OCI-LY3 (cell line): ENCODE results near the gene AMELX.

Experiments used
- H2AFZ ChIP-seq: fragments of 200-600, 300-600 bp; shearing (Covaris generic); 2 replicates; pipeline ENCODE4 v1.6.0; 2014; ENCODE audit warnings: antibody characterized with exemption, low read depth, low read length
- H3K27ac ChIP-seq: fragments of 200-600, 300-600 bp; sonication (generic); 2 replicates; pipeline ENCODE4 v1.5.1; 2014; ENCODE audit warnings: mild to moderate bottlenecking, low read length, moderate library complexity, mixed read lengths
- H3K27me3 ChIP-seq: fragments of 200-600, 300-600 bp; sonication (generic); 2 replicates; pipeline ENCODE4 v1.6.1; 2014; ENCODE audit warnings: low read depth, low read length, mixed read lengths
- H3K36me3 ChIP-seq: fragments of 200-600, 300-600 bp; sonication (generic); replicated peaks from 2 replicates; pipeline ENCODE3; 2014; ENCODE audit warnings: low read depth, low read length, mixed read lengths
- H3K4me1 ChIP-seq: fragments of 300-600, 200-600 bp; sonication (generic); 2 replicates; pipeline ENCODE4 v1.6.1; 2014; ENCODE audit warnings: low read length, mixed read lengths
- H3K4me2 ChIP-seq: fragments of 200-600, 300-600 bp; sonication (generic); 2 replicates; pipeline ENCODE4 v1.6.1; 2014; ENCODE audit warnings: low read length, mixed read lengths
- H3K4me3 ChIP-seq: fragments of 300-600, 200-600 bp; sonication (generic); 2 replicates; pipeline ENCODE4 v1.5.1; 2014; ENCODE audit warnings: antibody characterized with exemption, mild to moderate bottlenecking, low read length, moderate library complexity
- H3K79me2 ChIP-seq: fragments of 300-600, 200-600 bp; shearing (Covaris generic); 2 replicates; pipeline ENCODE4 v1.6.1; 2014; ENCODE audit warnings: mild to moderate bottlenecking, low read length, mixed read lengths
- H3K9ac ChIP-seq: fragments of 300-600, 200-600 bp; shearing (Covaris generic); 2 replicates; pipeline ENCODE4 v1.6.0; 2014; ENCODE audit warnings: mild to moderate bottlenecking, low read length, moderate library complexity
- H3K9me3 ChIP-seq: fragments of 200-600, 300-600 bp; shearing (Covaris generic); 2 replicates; pipeline ENCODE4 v1.6.1; 2014; ENCODE audit warnings: low read length, mixed read lengths; ENCODE audit not compliant: insufficient read depth
- H4K20me1 ChIP-seq: fragments of 200-600, 300-600 bp; sonication (generic); 2 replicates; pipeline ENCODE4 v1.6.1; 2016; ENCODE audit warnings: low read length, mixed read lengths; ENCODE audit not compliant: insufficient read depth
- EZH2phosphoT487 ChIP-seq: fragments of 200-600 bp; shearing (Covaris generic); IDR thresholded peaks from 2 replicates; pipeline ENCODE4 v1.6.1; 2018; ENCODE audit warnings: antibody characterized with exemption, mixed run types, low read depth
- TF ChIP-seq, protein P1 (sequence below): fragments of 200-600, 300-600 bp; sonication (generic); IDR thresholded peaks from 2 replicates; pipeline ENCODE4 v1.5.1; 2014; ENCODE audit warnings: antibody characterized with exemption, low read length, low read depth

AMELX gene

DNA sequence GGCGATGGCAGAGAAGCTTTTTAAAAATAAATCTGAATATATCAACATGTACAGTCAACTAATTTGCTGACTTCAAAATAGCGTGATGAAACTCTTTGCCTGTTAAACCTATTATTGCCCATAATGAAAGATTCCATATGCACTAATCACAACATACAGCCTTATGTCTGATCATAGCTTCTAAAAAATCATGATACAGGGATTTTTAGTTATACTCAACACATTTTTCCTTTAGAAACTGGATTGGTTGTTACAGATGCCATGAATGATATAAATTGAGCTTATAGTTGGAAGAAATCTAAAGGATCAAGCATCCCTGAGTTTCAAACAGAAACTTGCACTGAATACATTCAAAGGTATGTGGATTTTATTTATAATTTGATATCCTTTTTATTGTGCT, at the start of gene AMELX:
AMELX (plus strand) TSS at position 301 of the 400 bp plus-strand sequence. CDS start 1,376 bp downstream, outside the sequence.
- no peaks in the 10 kb centered on the region for H3K79me2 ChIP-seq
- no peak within 1 kb of the TSS for H3K4me3 ChIP-seq
- H3K4me2 ChIP-seq, result no peak within 1 kb of the TSS
- H3K27me3 ChIP-seq, result no peaks in the 10 kb centered on the region
- H3K27ac ChIP-seq, result no peak within 1 kb of the TSS
- TF ChIP-seq, protein P1, sequence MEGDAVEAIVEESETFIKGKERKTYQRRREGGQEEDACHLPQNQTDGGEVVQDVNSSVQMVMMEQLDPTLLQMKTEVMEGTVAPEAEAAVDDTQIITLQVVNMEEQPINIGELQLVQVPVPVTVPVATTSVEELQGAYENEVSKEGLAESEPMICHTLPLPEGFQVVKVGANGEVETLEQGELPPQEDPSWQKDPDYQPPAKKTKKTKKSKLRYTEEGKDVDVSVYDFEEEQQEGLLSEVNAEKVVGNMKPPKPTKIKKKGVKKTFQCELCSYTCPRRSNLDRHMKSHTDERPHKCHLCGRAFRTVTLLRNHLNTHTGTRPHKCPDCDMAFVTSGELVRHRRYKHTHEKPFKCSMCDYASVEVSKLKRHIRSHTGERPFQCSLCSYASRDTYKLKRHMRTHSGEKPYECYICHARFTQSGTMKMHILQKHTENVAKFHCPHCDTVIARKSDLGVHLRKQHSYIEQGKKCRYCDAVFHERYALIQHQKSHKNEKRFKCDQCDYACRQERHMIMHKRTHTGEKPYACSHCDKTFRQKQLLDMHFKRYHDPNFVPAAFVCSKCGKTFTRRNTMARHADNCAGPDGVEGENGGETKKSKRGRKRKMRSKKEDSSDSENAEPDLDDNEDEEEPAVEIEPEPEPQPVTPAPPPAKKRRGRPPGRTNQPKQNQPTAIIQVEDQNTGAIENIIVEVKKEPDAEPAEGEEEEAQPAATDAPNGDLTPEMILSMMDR, result no peak
- no peak for TF ChIP-seq EZH2phosphoT487
- H3K9me3 ChIP-seq, result no peaks in the 10 kb centered on the region
- no peaks in the 10 kb centered on the region for H4K20me1 ChIP-seq
- H2AFZ ChIP-seq, result no peak within 1 kb of the TSS
- H3K36me3 ChIP-seq, result no peaks in the 10 kb centered on the region
- no peaks in the 10 kb centered on the region for H3K4me1 ChIP-seq
- H3K9ac ChIP-seq, result no peak within 1 kb of the TSS

DNA sequence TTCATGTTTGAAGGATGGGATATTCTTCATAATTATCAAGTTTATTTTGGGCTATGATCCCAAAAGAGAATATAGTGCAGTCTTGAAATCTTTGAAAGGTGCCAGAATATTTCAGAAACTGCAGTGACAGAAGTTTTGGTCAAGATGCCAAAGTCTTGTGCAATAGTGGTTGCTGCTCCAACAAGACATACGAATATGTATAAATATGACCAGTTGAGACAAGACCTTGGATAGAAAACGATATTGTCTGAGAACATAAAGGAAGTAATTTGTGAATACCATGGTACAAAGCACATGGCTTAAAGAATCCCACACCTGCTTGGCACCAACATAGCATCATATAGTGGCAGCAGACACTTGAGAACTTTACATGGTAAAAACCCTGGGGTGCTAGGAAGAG, 48.6 kb upstream of the AMELX start:
- no peaks in the 10 kb centered on the region for H3K79me2 ChIP-seq
- no peaks in the 10 kb centered on the region for H3K27me3 ChIP-seq
- H3K36me3 ChIP-seq, result no peaks in the 10 kb centered on the region
- TF ChIP-seq EZH2phosphoT487, result no peak
- TF ChIP-seq, protein P1, result no peak
- no peak overlapping the region for H3K27ac ChIP-seq
- no peak overlapping the region for H3K4me2 ChIP-seq
- H3K9me3 ChIP-seq, result no peaks in the 10 kb centered on the region
- no peaks in the 10 kb centered on the region for H4K20me1 ChIP-seq
- H3K9ac ChIP-seq, result no peak overlapping the region
- no peak overlapping the region for H3K4me3 ChIP-seq
- H2AFZ ChIP-seq, result no peak overlapping the region
- H3K4me1 ChIP-seq, result no peaks in the 10 kb centered on the region

DNA sequence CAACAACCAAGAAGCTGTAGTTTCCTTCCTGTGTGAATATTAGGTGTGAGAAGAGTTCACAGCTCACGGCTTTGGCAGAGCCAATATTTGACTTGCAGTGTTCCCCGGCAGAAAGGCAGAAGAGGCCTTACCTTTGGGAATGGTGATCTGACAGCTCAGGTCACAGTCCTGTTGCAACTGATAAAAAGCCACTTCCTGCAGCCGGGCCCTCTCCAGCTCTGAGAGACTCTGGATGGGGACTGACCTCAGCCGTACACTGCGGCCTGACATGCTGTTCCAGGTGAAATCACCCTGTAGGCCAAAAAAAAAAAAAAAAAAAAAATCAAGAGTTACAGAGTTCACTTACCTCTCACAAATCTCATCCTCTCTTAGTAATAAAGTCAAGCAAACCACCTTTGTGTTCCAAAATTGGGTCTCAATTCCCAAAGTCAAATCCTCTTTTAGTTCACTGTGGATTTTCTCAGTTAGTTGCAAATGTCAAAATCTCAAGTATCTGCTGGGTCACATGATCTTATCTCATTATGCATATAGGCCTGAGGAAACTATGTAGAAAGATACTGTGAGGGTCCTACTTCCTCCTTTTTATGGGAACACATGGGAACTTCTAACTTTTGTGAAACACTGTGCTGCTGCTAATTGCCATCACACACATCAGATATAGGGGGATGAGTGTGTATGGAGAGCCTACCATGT, 38.6 kb upstream of the AMELX start:
- Histone ChIP-seq H3K36me3 (no peaks in the 10 kb centered on the region), H2AFZ (no peak overlapping the region), H3K79me2 (no peaks in the 10 kb centered on the region), H3K27ac (no peak overlapping the region), H3K27me3 (no peaks in the 10 kb centered on the region), H3K4me3 (no peak overlapping the region), H4K20me1 (no peaks in the 10 kb centered on the region), H3K4me1 (peaks cover 4% of the 10 kb centered on the region; the same call in 1 of the 2 replicates), H3K4me2 (no peak overlapping the region), H3K9ac (no peak overlapping the region), H3K9me3 (no peaks in the 10 kb centered on the region)
- no peak for TF ChIP-seq EZH2phosphoT487
- TF ChIP-seq, protein P1, result no peak

DNA sequence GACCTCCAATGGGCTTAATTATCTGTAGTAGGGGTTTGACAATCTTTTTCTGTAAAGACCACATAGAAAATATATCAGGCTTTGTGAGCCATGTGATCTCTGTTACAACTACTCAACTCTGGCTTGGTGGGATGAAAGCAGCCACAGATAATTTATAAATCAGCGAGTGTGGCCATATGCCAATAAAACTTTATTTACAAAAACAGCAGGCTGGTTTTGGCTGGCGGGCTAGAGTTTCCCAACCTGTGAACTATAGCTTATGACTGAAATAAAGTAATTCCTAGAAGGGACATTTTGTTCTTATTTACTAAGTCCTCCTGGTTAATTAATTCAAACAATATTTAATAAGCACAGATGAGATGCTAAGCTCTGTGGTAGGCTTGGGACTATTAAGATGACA, 35.9 kb upstream of the AMELX start:
- H3K4me2 ChIP-seq, result no peak overlapping the region
- no peaks in the 10 kb centered on the region for H3K27me3 ChIP-seq
- no peaks in the 10 kb centered on the region for H3K79me2 ChIP-seq
- no peak overlapping the region for H3K27ac ChIP-seq
- no peaks in the 10 kb centered on the region for H3K9me3 ChIP-seq
- H3K4me3 ChIP-seq, result no peak overlapping the region
- H3K36me3 ChIP-seq, result no peaks in the 10 kb centered on the region
- no peak overlapping the region for H3K9ac ChIP-seq
- TF ChIP-seq, protein P1, result no peak
- TF ChIP-seq EZH2phosphoT487, result no peak
- H3K4me1 ChIP-seq, result peaks cover 4% of the 10 kb centered on the region; the same call in 1 of the 2 replicates
- H2AFZ ChIP-seq, result no peak overlapping the region
- no peaks in the 10 kb centered on the region for H4K20me1 ChIP-seq
